Lower leg skin (tissue), 4 donors: ENCODE measurements around the gene LILRA5. TPM values are rescaled to one million over a fixed set of nuclear protein-coding genes. Genes with fewer than 3 reads are reported as not detected.

Source experiments
- DNase-seq, 2 donors: peaks; one replicate each; pipeline ENCODE4 v3.0.0-alpha.2; 2019; ENCODE audit warnings: low spot score in 2 of 2
- H3K4me3 ChIP-seq: fragments of 200-600 bp; sonication (generic); 2 replicates; pipeline ENCODE4 v1.5.1; 2017; ENCODE audit warnings: mild to moderate bottlenecking, low read depth; ENCODE audit not compliant: poor library complexity, severe bottlenecking
- POLR2A ChIP-seq, 2 donors: fragments of 450-650 bp; IDR thresholded peaks; one replicate each; pipeline ENCODE4 v1.6.1; 2016 to 2017; ENCODE audit warnings: antibody characterized with exemption in 2 of 2, mild to moderate bottlenecking in 1 of 2, moderate library complexity in 1 of 2
- WGBS, 2 donors: methylation state at CpG; one replicate each; pipeline ENCODE4 v1.1.5; 2018; 5-methylcytosine and 5-hydroxymethylcytosine counted together
- intact Hi-C: fragments of 100-400 bp; cut with DNase I; formaldehyde crosslinking; loops from one replicate; pipeline ENCODE4 v1.15.0; 2023; ENCODE audit warnings: low total_unique reads
- total RNA-seq, 4 donors: library from RNA; depleted of rRNA; stranded (reverse); fragments of >200 nt; gene quantifications; one replicate each; pipeline ENCODE4 v1.1.0, GENCODE V29; 2016
- TF ChIP-seq, protein P1 (sequence below), 3 donors: fragments of 450-650 bp; IDR thresholded peaks; one replicate each; pipeline ENCODE4 v1.5.1; 2016; ENCODE audit warnings: antibody characterized with exemption in 3 of 3, mild to moderate bottlenecking in 3 of 3, moderate library complexity in 2 of 3

The LILRA5 gene
- total RNA-seq, 4 donors from 2014 or later: 0.59 to 2.4 TPM; not detected in 2

DNA sequence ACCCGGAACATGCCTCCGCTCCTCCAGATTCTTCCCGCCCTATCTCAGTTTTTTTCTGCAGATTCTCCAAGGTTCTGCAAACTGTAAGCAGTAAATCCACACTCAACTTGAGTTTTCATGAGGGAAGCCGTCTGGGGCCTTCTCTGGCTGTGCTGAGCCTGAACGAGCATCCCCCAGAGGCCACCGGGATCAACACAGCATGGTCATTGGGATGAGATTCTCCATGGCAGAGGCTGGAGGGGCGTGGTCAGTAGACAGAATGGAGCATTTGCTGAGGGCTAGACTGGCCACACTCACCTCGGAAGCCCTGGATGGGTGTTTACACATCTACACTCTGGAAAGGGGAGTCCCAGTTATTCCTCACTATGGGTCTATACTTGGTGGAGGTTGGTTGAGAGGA lies 28.3 kb upstream of the LILRA5 start:
- DNase-seq: no peak
- TF ChIP-seq, protein P1, sequence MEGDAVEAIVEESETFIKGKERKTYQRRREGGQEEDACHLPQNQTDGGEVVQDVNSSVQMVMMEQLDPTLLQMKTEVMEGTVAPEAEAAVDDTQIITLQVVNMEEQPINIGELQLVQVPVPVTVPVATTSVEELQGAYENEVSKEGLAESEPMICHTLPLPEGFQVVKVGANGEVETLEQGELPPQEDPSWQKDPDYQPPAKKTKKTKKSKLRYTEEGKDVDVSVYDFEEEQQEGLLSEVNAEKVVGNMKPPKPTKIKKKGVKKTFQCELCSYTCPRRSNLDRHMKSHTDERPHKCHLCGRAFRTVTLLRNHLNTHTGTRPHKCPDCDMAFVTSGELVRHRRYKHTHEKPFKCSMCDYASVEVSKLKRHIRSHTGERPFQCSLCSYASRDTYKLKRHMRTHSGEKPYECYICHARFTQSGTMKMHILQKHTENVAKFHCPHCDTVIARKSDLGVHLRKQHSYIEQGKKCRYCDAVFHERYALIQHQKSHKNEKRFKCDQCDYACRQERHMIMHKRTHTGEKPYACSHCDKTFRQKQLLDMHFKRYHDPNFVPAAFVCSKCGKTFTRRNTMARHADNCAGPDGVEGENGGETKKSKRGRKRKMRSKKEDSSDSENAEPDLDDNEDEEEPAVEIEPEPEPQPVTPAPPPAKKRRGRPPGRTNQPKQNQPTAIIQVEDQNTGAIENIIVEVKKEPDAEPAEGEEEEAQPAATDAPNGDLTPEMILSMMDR (IDR thresholded peaks at IDR 0.05): no peak
- TF ChIP-seq POLR2A (IDR thresholded peaks at IDR 0.05): no peak
- H3K4me3 ChIP-seq: no peak overlapping the region
- 72 to 84% methylated on average over 8 of the region's 8 CpGs for WGBS, 2 donors
- intact Hi-C loops: no loop called here

GRCh38 chr19:54339646-54340358 lies 26.8 kb upstream of the LILRA5 start:
- no peak overlapping the region for H3K4me3 ChIP-seq
- 56 to 58% methylated on average over 9 of the region's 9 CpGs for WGBS, 2 donors
- peak in 1 of 2 donors; percentile 81 for DNase-seq
- intact Hi-C loops: no loop called here
- no peak for TF ChIP-seq POLR2A (IDR thresholded peaks at IDR 0.05)
- TF ChIP-seq, protein P1 (IDR thresholded peaks at IDR 0.05): no peak

- 66 to 81% methylated on average over 6 of the region's 6 CpGs for WGBS, 2 donors
- intact Hi-C loops: no loop called here
- H3K4me3 ChIP-seq: no peak overlapping the region
- peak in 1 of 2 donors; percentile 66 for DNase-seq
- no peak for TF ChIP-seq POLR2A (IDR thresholded peaks at IDR 0.05)
- TF ChIP-seq, protein P1 (IDR thresholded peaks at IDR 0.05): no peak
These were observed 25.6 kb upstream of the LILRA5 start for GRCh38 chr19:54338521-54338920.

GRCh38 chr19:54337858-54338230 lies 24.9 kb upstream of the LILRA5 start:
- 74 to 77% methylated on average over 9 of the region's 9 CpGs for WGBS, 2 donors
- peak in 1 of 2 donors; percentile 56 for DNase-seq
- intact Hi-C loops: no loop called here
- H3K4me3 ChIP-seq: no peak overlapping the region
- TF ChIP-seq POLR2A (IDR thresholded peaks at IDR 0.05): no peak
- TF ChIP-seq, protein P1 (IDR thresholded peaks at IDR 0.05): no peak

GRCh38 chr19:54336893-54337857 lies 24.2 kb upstream of the LILRA5 start:
- DNase-seq: peak in 1 of 2 donors; percentile 63
- H3K4me3 ChIP-seq: no peak overlapping the region
- intact Hi-C loops: no loop called here
- TF ChIP-seq, protein P1 (IDR thresholded peaks at IDR 0.05): no peak
- no peak for TF ChIP-seq POLR2A (IDR thresholded peaks at IDR 0.05)
- 72 to 74% methylated on average over 25 to 34 of the region's 34 CpGs for WGBS, 2 donors
